ENCODE results near the gene PHLDB2.

PHLDB2 gene

GRCh38 chr3:111837112-111837511 lies 22.0 kb upstream of the PHLDB2 start:
- H3K27ac Mint-ChIP-seq = no peak overlapping the region
- H3K9me3 Mint-ChIP-seq = no peaks in the 10 kb centered on the region
- H3K36me3 Mint-ChIP-seq (ENCODE audit: low read depth) = no peaks in the 10 kb centered on the region
- H3K4me3 Mint-ChIP-seq = no peak overlapping the region
- no peak for TF ChIP-seq CTCF (IDR thresholded peaks at IDR 0.05)
- peaks cover 3% of the 10 kb centered on the region for H3K4me1 Mint-ChIP-seq
- no peaks in the 10 kb centered on the region for H3K27me3 Mint-ChIP-seq (ENCODE audit: low read depth, poor library complexity)
- DNase-seq = no peak

- no peak for DNase-seq
- H3K4me3 Mint-ChIP-seq = no peak overlapping the region
- no peaks in the 10 kb centered on the region for H3K9me3 Mint-ChIP-seq
- H3K27me3 Mint-ChIP-seq (ENCODE audit: low read depth, poor library complexity) = no peaks in the 10 kb centered on the region
- no peak for TF ChIP-seq CTCF (IDR thresholded peaks at IDR 0.05)
- H3K36me3 Mint-ChIP-seq (ENCODE audit: low read depth) = no peaks in the 10 kb centered on the region
- no peaks in the 10 kb centered on the region for H3K4me1 Mint-ChIP-seq
- no peak overlapping the region for H3K27ac Mint-ChIP-seq
Measured at GRCh38 chr3:111838133-111838532, 20.9 kb upstream of the PHLDB2 start.

- Mint-ChIP-seq H3K4me3 (no peak overlapping the region), H3K27ac (no peak overlapping the region), H3K36me3 (ENCODE audit: low read depth) (no peaks in the 10 kb centered on the region), H3K4me1 (peaks cover 31% of the 10 kb centered on the region), H3K27me3 (ENCODE audit: low read depth, poor library complexity) (no peaks in the 10 kb centered on the region), H3K9me3 (no peaks in the 10 kb centered on the region)
- no peak for DNase-seq
- TF ChIP-seq CTCF (IDR thresholded peaks at IDR 0.05) = no peak
Measured at GRCh38 chr3:111846039-111846438, 13.0 kb upstream of the PHLDB2 start.

- Mint-ChIP-seq H3K27ac (no peak overlapping the region), H3K36me3 (ENCODE audit: low read depth) (no peaks in the 10 kb centered on the region), H3K27me3 (ENCODE audit: low read depth, poor library complexity) (peaks cover 1% of the 10 kb centered on the region), H3K4me3 (no peak overlapping the region), H3K9me3 (no peaks in the 10 kb centered on the region), H3K4me1 (peaks cover 38% of the 10 kb centered on the region)
- TF ChIP-seq CTCF (IDR thresholded peaks at IDR 0.05) = no peak
- no peak for DNase-seq
Measured at GRCh38 chr3:111846717-111847116, 12.3 kb upstream of the PHLDB2 start.

GRCh38 chr3:111848283-111848682 lies 10.8 kb upstream of the PHLDB2 start:
- peaks cover 3% of the 10 kb centered on the region for H3K27me3 Mint-ChIP-seq (ENCODE audit: low read depth, poor library complexity)
- DNase-seq = no peak
- H3K36me3 Mint-ChIP-seq (ENCODE audit: low read depth) = no peaks in the 10 kb centered on the region
- no peak for TF ChIP-seq CTCF (IDR thresholded peaks at IDR 0.05)
- H3K4me3 Mint-ChIP-seq = no peak overlapping the region
- peaks cover 47% of the 10 kb centered on the region for H3K4me1 Mint-ChIP-seq
- H3K27ac Mint-ChIP-seq = no peak overlapping the region
- no peaks in the 10 kb centered on the region for H3K9me3 Mint-ChIP-seq

- Mint-ChIP-seq H3K27ac (no peak overlapping the region), H3K4me3 (no peak overlapping the region), H3K9me3 (no peaks in the 10 kb centered on the region), H3K27me3 (ENCODE audit: low read depth, poor library complexity) (peaks cover 3% of the 10 kb centered on the region), H3K4me1 (peaks cover 52% of the 10 kb centered on the region), H3K36me3 (ENCODE audit: low read depth) (no peaks in the 10 kb centered on the region)
- no peak for DNase-seq
- no peak for TF ChIP-seq CTCF (IDR thresholded peaks at IDR 0.05)
Measured at GRCh38 chr3:111848778-111849177, 10.3 kb upstream of the PHLDB2 start.
